Endothelial cell of umbilical vein (primary cell): ENCODE results near the gene ENTPD1. TPM values are rescaled to one million over a fixed set of nuclear protein-coding genes. Genes with fewer than 3 reads are reported as not detected.

ENCODE experiments used
- BruUV-seq: library from RNA; stranded (reverse); fragments of 400-500 nt; replicated peaks from 2 replicates; lab custom pipeline; 2021; lab: Mats Ljungman, UMichigan
- CTCF ChIA-PET: fragments of 300-600, 350-600 bp; sonication (Branson Sonifier 250); formaldehyde crosslinking; loops from one replicate; lab custom pipeline; 2021; ENCODE audit warnings: antibody characterized with exemption, inconsistent platforms; lab: Charles Lee
- POLR2A ChIA-PET: fragments of 300-600, 350-600 bp; sonication (Branson Sonifier 250); formaldehyde crosslinking; loops from one replicate; lab custom pipeline; 2021; ENCODE audit warnings: antibody characterized with exemption, inconsistent platforms; lab: Charles Lee
- DNase-seq: peaks from one replicate; pipeline ENCODE4 v3.0.0-alpha.2; 2011; ENCODE audit warnings: low read depth, low spot score
- FAIRE-seq: peaks from 2 replicates; lab custom pipeline; 2011; peaks lifted over from hg19 to GRCh38; lab: Jason Lieb, UNC
- H2AFZ ChIP-seq: 2 replicates; pipeline ENCODE4 v1.6.0; 2012; ENCODE audit warnings: low read depth, low read length, control low read depth, inconsistent platforms
- H3K27ac ChIP-seq: 2 replicates; pipeline ENCODE4 v1.5.1; 2011; ENCODE audit warnings: low read depth, mild to moderate bottlenecking, control low read depth, low read length, moderate library complexity; ENCODE audit not compliant: insufficient read depth
- H3K27me3 ChIP-seq, 2 experiments: 2 replicates each; pipeline versions ENCODE4 v1.6.0 to v1.6.1; 2011; ENCODE audit warnings: low read length in 2 of 2, mixed read lengths in 1 of 2; ENCODE audit not compliant: control insufficient read depth in 2 of 2, insufficient read depth in 2 of 2
- H3K36me3 ChIP-seq, 2 experiments: 2 replicates in 1 of 2; 3 replicates in 1 of 2; pipeline ENCODE4 v1.5.1; 2011; ENCODE audit warnings: low read length in 2 of 2, mild to moderate bottlenecking in 1 of 2, moderate library complexity in 1 of 2; ENCODE audit not compliant: control insufficient read depth in 2 of 2, insufficient read depth in 2 of 2; ENCODE audit errors: extremely low read depth in 1 of 2
- H3K4me1 ChIP-seq: 3 replicates; pipeline ENCODE4 v1.5.1; 2011; ENCODE audit warnings: mild to moderate bottlenecking, low read length; ENCODE audit not compliant: control insufficient read depth, insufficient read depth; ENCODE audit errors: extremely low read depth
- H3K4me2 ChIP-seq: 2 replicates; pipeline ENCODE4 v1.6.1; 2011; ENCODE audit warnings: low read length, control low read depth, mixed read lengths; ENCODE audit not compliant: insufficient read depth
- H3K4me3 ChIP-seq, 3 experiments: fragments of 200-600 bp in 1 of 3; sonication (generic), shearing (Covaris generic) in 1 of 3; replicated peaks in 1 of 3; 2 replicates each; pipeline ENCODE4 v1.5.1; 2011 to 2016; ENCODE audit warnings: control low read depth in 3 of 3, low read length in 3 of 3, mild to moderate bottlenecking in 2 of 3, inconsistent platforms in 1 of 3, low read depth in 1 of 3, moderate library complexity in 1 of 3; ENCODE audit not compliant: insufficient read depth in 1 of 3
- H3K79me2 ChIP-seq: 2 replicates; pipeline ENCODE4 v1.6.0; 2012; ENCODE audit warnings: low read length, inconsistent platforms; ENCODE audit not compliant: control insufficient read depth, insufficient read depth
- H3K9ac ChIP-seq: replicated peaks from 2 replicates; pipeline ENCODE3; 2011; ENCODE audit warnings: low read length, control low read depth; ENCODE audit not compliant: insufficient read depth; ENCODE audit errors: extremely low read depth
- H3K9me1 ChIP-seq: replicated peaks from 3 replicates; pipeline ENCODE4 v1.6.0; 2011; ENCODE audit warnings: mild to moderate bottlenecking, low read length; ENCODE audit not compliant: control insufficient read depth, insufficient read depth; ENCODE audit errors: extremely low read depth
- H3K9me3 ChIP-seq: replicated peaks from 2 replicates; pipeline ENCODE4 v1.5.1; 2012; ENCODE audit warnings: low read length, inconsistent platforms; ENCODE audit not compliant: control insufficient read depth, insufficient read depth
- H4K20me1 ChIP-seq: replicated peaks from 2 replicates; pipeline ENCODE3; 2011; ENCODE audit warnings: mild to moderate bottlenecking, low read length; ENCODE audit not compliant: control insufficient read depth, insufficient read depth; ENCODE audit errors: extremely low read depth
- FOS ChIP-seq: IDR thresholded peaks from 2 replicates; pipeline ENCODE4 v1.6.1; 2011; ENCODE audit warnings: mild to moderate bottlenecking, low read length, moderate library complexity, borderline replicate concordance; ENCODE audit not compliant: insufficient read depth
- GATA2 ChIP-seq: IDR thresholded peaks from 2 replicates; pipeline ENCODE4 v1.7.0; 2011; ENCODE audit warnings: low read depth, mild to moderate bottlenecking, moderate library complexity, mixed read lengths, low read length; ENCODE audit not compliant: insufficient read length, insufficient read depth
- JUN ChIP-seq: IDR thresholded peaks from 2 replicates; pipeline ENCODE4 v1.6.1; 2011; ENCODE audit warnings: borderline replicate concordance, low read depth; ENCODE audit not compliant: insufficient read length, insufficient read depth
- MYC ChIP-seq: IDR thresholded peaks from one replicate; pipeline ENCODE4 v1.6.1; 2011; ENCODE audit warnings: mild to moderate bottlenecking, low read depth, low read length
- POLR2A ChIP-seq: IDR thresholded peaks from 2 replicates; pipeline ENCODE4 v1.6.1; 2012; ENCODE audit warnings: low read depth, mild to moderate bottlenecking, control low read depth, low read length
- POLR2AphosphoS5 ChIP-seq: IDR thresholded peaks from 2 replicates; pipeline ENCODE4 v1.6.1; 2012; ENCODE audit warnings: low read depth, mild to moderate bottlenecking, control low read depth, low read length, moderate library complexity; ENCODE audit not compliant: insufficient read depth
- dilution Hi-C: fragments of 300-500 bp; cut with MboI; formaldehyde crosslinking; loops from one replicate; pipeline ENCODE4 v1.15.0; 2019; ENCODE audit warnings: low sequenced_read_pairs; ENCODE audit not compliant: extremely low pct_ligation_motif_present
- intact Hi-C: fragments of 100-400 bp; cut with micrococcal nuclease; formaldehyde crosslinking; loops from one replicate; pipeline ENCODE4 v1.10.0; 2022
- polyA plus RNA-seq, 4 experiments: library from polyadenylated mRNA; depleted of rRNA in 3 of 4; stranded (reverse) in 3 of 4; unstranded in 1 of 4; fragments of >200 nt; gene quantifications; 2 replicates each; pipeline versions ENCODE4 v1.2.1 to v1.2.3, GENCODE V29; 2011 to 2012; ENCODE audit warnings: missing spikeins in 1 of 4
- total RNA-seq: library from RNA; stranded (reverse); gene quantifications from 2 replicates; pipeline ENCODE4 v1.2.3, GENCODE V29; 2021
- TF ChIP-seq, protein P1 (sequence below), 2 donors: IDR thresholded peaks; 1 replicate in 1 of 2; 2 replicates in 1 of 2; pipeline ENCODE4 v1.5.1; 2011; ENCODE audit warnings: low read length in 2 of 2, mild to moderate bottlenecking in 2 of 2, moderate library complexity in 2 of 2, control low read depth in 1 of 2, inconsistent platforms in 1 of 2, low read depth in 1 of 2; ENCODE audit not compliant: insufficient read depth in 1 of 2; ENCODE audit errors: extremely low read depth in 1 of 2

Gene ENTPD1
- total and polyA plus RNA-seq, 2 donors (not counting 3 experiments of a cell fraction or from before 2014, with no cell fraction given): 10.2 to 23.0 TPM

DNA sequence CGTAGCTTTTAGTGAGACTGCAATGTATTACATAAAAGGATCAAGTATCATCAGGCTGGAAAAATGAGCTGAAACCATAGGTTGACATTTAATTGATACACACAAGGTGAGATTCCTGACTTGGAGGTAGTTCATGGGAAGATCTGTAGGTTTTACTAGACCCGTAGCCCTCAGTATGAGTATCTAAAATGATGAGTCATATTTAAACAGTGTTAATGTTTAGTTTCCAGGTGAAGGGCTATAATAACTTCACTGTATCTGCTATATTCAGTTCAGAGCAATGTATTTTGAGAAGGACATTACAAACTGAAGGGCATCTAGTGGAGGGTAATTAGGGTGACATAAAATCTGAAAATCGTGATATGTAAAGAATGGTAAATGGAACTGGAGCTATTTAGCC, 35.0 kb downstream of the ENTPD1 start:
- peak; percentile 17 for TF ChIP-seq JUN
- no peak for TF ChIP-seq GATA2
- no peak for TF ChIP-seq POLR2A
- TF ChIP-seq POLR2AphosphoS5: no peak
- no peak for TF ChIP-seq MYC
- no peak for TF ChIP-seq FOS
- TF ChIP-seq, protein P1, sequence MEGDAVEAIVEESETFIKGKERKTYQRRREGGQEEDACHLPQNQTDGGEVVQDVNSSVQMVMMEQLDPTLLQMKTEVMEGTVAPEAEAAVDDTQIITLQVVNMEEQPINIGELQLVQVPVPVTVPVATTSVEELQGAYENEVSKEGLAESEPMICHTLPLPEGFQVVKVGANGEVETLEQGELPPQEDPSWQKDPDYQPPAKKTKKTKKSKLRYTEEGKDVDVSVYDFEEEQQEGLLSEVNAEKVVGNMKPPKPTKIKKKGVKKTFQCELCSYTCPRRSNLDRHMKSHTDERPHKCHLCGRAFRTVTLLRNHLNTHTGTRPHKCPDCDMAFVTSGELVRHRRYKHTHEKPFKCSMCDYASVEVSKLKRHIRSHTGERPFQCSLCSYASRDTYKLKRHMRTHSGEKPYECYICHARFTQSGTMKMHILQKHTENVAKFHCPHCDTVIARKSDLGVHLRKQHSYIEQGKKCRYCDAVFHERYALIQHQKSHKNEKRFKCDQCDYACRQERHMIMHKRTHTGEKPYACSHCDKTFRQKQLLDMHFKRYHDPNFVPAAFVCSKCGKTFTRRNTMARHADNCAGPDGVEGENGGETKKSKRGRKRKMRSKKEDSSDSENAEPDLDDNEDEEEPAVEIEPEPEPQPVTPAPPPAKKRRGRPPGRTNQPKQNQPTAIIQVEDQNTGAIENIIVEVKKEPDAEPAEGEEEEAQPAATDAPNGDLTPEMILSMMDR (IDR thresholded peaks at IDR 0.05; ENCODE audit: extremely low read depth in 1 of 2, insufficient read depth in 1 of 2, low read depth in 1 of 2, low read length in 2 of 2): no peak
- no peak for DNase-seq
- Histone ChIP-seq H3K9me3 (no peaks in the 10 kb centered on the region), H3K4me3 (no peak overlapping the region), H3K27me3 (no peaks in the 10 kb centered on the region), H2AFZ (no peak overlapping the region), H3K27ac (no peak overlapping the region), H3K9me1 (no peaks in the 10 kb centered on the region), H4K20me1 (no peaks in the 10 kb centered on the region), H3K79me2 (no peaks in the 10 kb centered on the region), H3K4me2 (no peak overlapping the region), H3K36me3 (no peaks in the 10 kb centered on the region), H3K4me1 (peaks cover 38% of the 10 kb centered on the region), H3K9ac (no peak overlapping the region)
- BruUV-seq: no TSS peak
- CTCF ChIA-PET: interaction anchor here (1.0 kb wide), 2 partner anchors 51 to 97 kb away, joined by 3 to 4 read pairs; partner anchors contain the start of gene TCTN3
- dilution Hi-C loops (no loop called here), intact Hi-C loops (no loop called here)
- POLR2A ChIA-PET: no interaction called here
- no peak for FAIRE-seq
